HCT116 (cell line): ENCODE results near the gene EFCAB10. TPM values are rescaled to one million over a fixed set of nuclear protein-coding genes. Genes with fewer than 3 reads are reported as not detected.

Experiments used
- total RNA-seq: library from RNA; stranded (reverse); gene quantifications from one replicate; pipeline ENCODE4 v1.2.1, GENCODE V29; 2021; ENCODE audit not compliant: unreplicated experiment

Gene EFCAB10
- total RNA-seq, 1 experiment from 2014 or later = 1.7 TPM

Other genes starting within 250 kb of the EFCAB10 start
- gene SRPK2, start 192.6 kb downstream of the EFCAB10 start, total RNA-seq = 37.4 TPM
- 39.0 TPM for gene PUS7, start 59.2 kb downstream of the EFCAB10 start, total RNA-seq
- 24.3 TPM for gene RINT1, start 49.3 kb downstream of the EFCAB10 start, total RNA-seq